Tibial artery (tissue), 4 donors: ENCODE results near the gene RNF212B.
"Not testable (repeated sequence)": the region's sequence is repeated elsewhere in the genome, so short reads cannot be mapped to it uniquely, and the experiment has no call there.

Experiments
- DNase-seq, 2 donors: peaks; one replicate each; pipeline ENCODE4 v3.0.0-alpha.2; 2019
- H3K27ac ChIP-seq, 2 donors: fragments of 200-600 bp; sonication (generic) in 1 of 2; 1 replicate in 1 of 2; 2 replicates in 1 of 2; pipeline ENCODE4 v1.5.1; 2018 to 2019; ENCODE audit warnings: mild to moderate bottlenecking in 1 of 2
- H3K27me3 ChIP-seq, 2 donors: fragments of 200-600 bp; sonication (generic) in 1 of 2; one replicate each; pipeline versions ENCODE4 v1.5.1 to v1.6.0; 2016 to 2019
- H3K36me3 ChIP-seq, 3 donors: fragments of 200-600 bp; sonication (generic) in 2 of 3; one replicate each; pipeline ENCODE4 v1.5.1; 2016 to 2019; ENCODE audit warnings: mild to moderate bottlenecking in 2 of 3
- H3K4me1 ChIP-seq, 4 donors: fragments of 200-600 bp; sonication (generic) in 2 of 4; 1 replicate in 3 of 4; 2 replicates in 1 of 4; pipeline ENCODE4 v1.5.1; 2016 to 2019
- H3K4me3 ChIP-seq, 2 donors: fragments of 200-600 bp; sonication (generic) in 1 of 2; 1 replicate in 1 of 2; 2 replicates in 1 of 2; pipeline ENCODE4 v1.5.1; 2018 to 2019; ENCODE audit warnings: mild to moderate bottlenecking in 2 of 2
- H3K9me3 ChIP-seq, 3 donors: fragments of 200-600 bp; sonication (generic) in 1 of 3; one replicate each; pipeline ENCODE4 v1.5.1; 2016 to 2019
- CTCF ChIP-seq, 2 experiments: fragments of 200-600 bp in 1 of 2; fragments of 450-650 bp in 1 of 2; IDR thresholded peaks; one replicate each; pipeline ENCODE4 v1.5.1; 2017 to 2019; ENCODE audit warnings: antibody characterized with exemption in 2 of 2, mild to moderate bottlenecking in 1 of 2, moderate library complexity in 1 of 2
- intact Hi-C: fragments of 100-400 bp; cut with DNase I; formaldehyde crosslinking; loops from one replicate; pipeline ENCODE4 v1.15.0; 2023; ENCODE audit warnings: low total_unique reads

RNF212B gene

GRCh38 chr14:23240661-23241060 lies 2.9 kb downstream of the RNF212B start:
- Histone ChIP-seq H3K4me3 (no peak overlapping the region), H3K4me1 (peaks cover 0 to 7% (median 0%) of the 10 kb centered on the region in 4 donors), H3K27me3 (no peaks in the 10 kb centered on the region), H3K27ac (no peak overlapping the region), H3K9me3 (no peaks in the 10 kb centered on the region), H3K36me3 (no peaks in the 10 kb centered on the region)
- no peak for DNase-seq
- intact Hi-C loops = no loop called here
- TF ChIP-seq CTCF (IDR thresholded peaks at IDR 0.05) = no peak

DNA sequence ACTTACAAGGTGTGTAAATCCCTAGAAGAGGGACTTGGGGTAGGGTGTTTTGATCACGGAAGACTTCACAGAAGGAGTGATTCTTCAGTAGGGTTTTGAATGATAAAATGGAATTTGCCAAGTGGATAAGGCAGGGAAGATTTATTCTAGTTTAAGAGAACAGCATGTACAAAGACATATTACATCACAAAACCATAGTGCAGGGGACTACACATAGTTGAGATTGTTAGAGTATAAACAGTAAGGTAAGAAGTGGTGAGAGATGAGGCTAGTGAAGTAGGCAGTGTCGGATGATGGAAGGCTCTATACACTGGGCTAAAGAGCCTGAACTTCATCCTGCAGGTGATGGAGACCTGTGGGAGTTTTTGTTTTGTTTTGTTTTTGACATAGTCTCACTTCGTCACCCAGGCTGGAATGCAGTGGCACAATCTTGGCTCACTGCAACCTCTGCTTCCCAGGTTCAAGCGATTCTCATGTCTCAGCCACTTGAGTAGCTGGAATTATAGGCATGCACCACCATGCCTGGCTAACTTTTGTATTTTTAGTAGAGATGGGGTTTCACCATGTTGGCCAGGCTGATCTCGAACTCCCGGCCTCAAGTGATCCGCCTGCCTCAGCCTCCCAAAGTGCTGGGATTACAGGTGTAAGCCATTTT lies 3.5 kb downstream of the RNF212B start:
- DNase-seq = not testable (repeated sequence)

DNA sequence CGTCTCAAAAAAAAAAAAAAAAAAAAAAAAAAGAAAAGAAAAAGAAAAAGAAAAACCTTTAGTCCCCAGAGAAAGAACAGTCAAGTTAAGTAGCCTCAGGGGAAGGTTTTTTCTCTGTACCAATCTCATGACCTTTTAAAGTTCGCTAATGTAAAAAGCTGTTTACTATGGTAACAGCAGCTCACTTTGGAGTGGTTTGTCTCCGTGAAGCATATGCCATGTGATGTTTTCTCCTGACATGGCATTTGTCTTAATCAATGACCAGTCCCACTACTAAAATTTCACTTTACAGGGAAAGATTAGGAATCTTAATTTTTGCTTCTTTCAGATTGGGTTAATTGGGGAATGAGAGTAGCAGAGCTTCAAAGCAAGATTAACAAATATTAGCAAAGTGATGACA lies 4.3 kb downstream of the RNF212B start:
- H3K4me1 ChIP-seq = peaks cover 0 to 7% (median 0%) of the 10 kb centered on the region in 4 donors
- H3K4me3 ChIP-seq = no peak overlapping the region
- no peaks in the 10 kb centered on the region for H3K36me3 ChIP-seq
- no peak for DNase-seq
- no peak for TF ChIP-seq CTCF (IDR thresholded peaks at IDR 0.05)
- H3K27me3 ChIP-seq = no peaks in the 10 kb centered on the region
- no peaks in the 10 kb centered on the region for H3K9me3 ChIP-seq
- intact Hi-C loops = no loop called here
- no peak overlapping the region for H3K27ac ChIP-seq

More for the DNA sequence above, 3.5 kb downstream of the RNF212B start:
- H3K27me3 ChIP-seq, H3K27ac ChIP-seq, H3K36me3 ChIP-seq, intact Hi-C loops, H3K4me3 ChIP-seq, H3K4me1 ChIP-seq, H3K9me3 ChIP-seq: not testable (repeated sequence)

GRCh38 chr14:23243066-23243465 lies 5.3 kb downstream of the RNF212B start:
- no peaks in the 10 kb centered on the region for H3K9me3 ChIP-seq
- TF ChIP-seq CTCF (IDR thresholded peaks at IDR 0.05) = no peak
- no peaks in the 10 kb centered on the region for H3K36me3 ChIP-seq
- intact Hi-C loops = no loop called here
- no peak overlapping the region for H3K4me3 ChIP-seq
- DNase-seq = no peak
- H3K4me1 ChIP-seq = peaks cover 0 to 3% (median 0%) of the 10 kb centered on the region in 4 donors
- H3K27ac ChIP-seq = no peak overlapping the region
- no peaks in the 10 kb centered on the region for H3K27me3 ChIP-seq

DNA sequence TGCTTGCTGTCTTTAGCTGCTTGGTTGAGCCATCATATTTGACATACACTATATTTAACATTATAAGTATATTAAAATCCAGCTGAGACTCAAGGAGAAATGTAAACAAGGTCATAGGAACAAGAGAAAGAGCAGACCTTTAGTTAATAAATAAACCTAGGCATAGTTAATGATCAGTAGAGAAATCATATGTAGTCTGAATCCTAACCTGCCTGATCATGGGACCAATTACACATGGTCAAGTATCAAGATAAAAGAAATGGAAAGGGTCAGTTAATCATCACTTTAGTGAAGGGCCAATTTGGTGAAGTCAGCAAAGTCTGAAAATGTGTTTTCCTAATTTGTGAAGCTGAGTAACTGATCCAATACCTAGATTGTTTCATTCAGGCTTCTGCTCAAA lies 7.5 kb downstream of the RNF212B start:
- no peaks in the 10 kb centered on the region for H3K27me3 ChIP-seq
- no peak overlapping the region for H3K4me3 ChIP-seq
- no peak for TF ChIP-seq CTCF (IDR thresholded peaks at IDR 0.05)
- no peaks in the 10 kb centered on the region for H3K36me3 ChIP-seq
- no peaks in the 10 kb centered on the region for H3K9me3 ChIP-seq
- intact Hi-C loops = no loop called here
- DNase-seq = no peak
- no peak overlapping the region for H3K27ac ChIP-seq
- no peaks in the 10 kb centered on the region for H3K4me1 ChIP-seq

GRCh38 chr14:23248601-23249000 lies 10.9 kb downstream of the RNF212B start:
- no peaks in the 10 kb centered on the region for H3K36me3 ChIP-seq
- intact Hi-C loops = no loop called here
- H3K9me3 ChIP-seq = no peaks in the 10 kb centered on the region
- no peak overlapping the region for H3K4me3 ChIP-seq
- no peak for DNase-seq
- TF ChIP-seq CTCF (IDR thresholded peaks at IDR 0.05) = no peak
- no peaks in the 10 kb centered on the region for H3K27me3 ChIP-seq
- no peak overlapping the region for H3K27ac ChIP-seq
- H3K4me1 ChIP-seq = no peaks in the 10 kb centered on the region
